HG02852 (cell line): ENCODE data around the gene FBXO45.
A peak's percentile ranks its signal among the peaks of the same experiment; 100 is the strongest.
"Not testable (repeated sequence)": the region's sequence is repeated elsewhere in the genome, so short reads cannot be mapped to it uniquely, and the experiment has no call there.

Experiments
- ATAC-seq: cut with Tn5 transposase; IDR thresholded peaks from one replicate; pipeline ENCODE4 v1.9.1; 2021; ENCODE audit warnings: mild to moderate bottlenecking, moderate library complexity; ENCODE audit not compliant: unreplicated experiment

FBXO45 gene

DNA sequence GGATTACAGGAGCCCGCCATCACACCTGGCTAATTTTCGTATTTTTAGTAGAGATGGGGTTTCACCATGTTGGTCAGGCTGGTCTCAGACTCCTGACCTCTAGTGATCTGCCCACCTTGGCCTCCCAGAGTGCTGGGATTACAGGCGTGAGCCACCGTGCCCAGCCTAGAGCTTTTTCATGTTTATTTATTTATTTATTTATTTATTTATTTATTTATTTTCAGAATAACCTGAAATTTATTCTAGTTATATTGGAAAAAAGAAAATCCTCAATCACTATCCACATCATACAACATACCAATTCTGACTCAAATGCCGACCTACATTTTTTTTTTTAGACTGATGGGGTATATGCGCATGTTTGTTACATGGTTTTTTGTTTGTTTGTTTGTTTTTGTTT is 46.8 kb downstream of the FBXO45 start:
- not testable (repeated sequence) for ATAC-seq

GRCh38 chr3:196617256-196617655 is 48.8 kb downstream of the FBXO45 start:
- ATAC-seq, result no peak

DNA sequence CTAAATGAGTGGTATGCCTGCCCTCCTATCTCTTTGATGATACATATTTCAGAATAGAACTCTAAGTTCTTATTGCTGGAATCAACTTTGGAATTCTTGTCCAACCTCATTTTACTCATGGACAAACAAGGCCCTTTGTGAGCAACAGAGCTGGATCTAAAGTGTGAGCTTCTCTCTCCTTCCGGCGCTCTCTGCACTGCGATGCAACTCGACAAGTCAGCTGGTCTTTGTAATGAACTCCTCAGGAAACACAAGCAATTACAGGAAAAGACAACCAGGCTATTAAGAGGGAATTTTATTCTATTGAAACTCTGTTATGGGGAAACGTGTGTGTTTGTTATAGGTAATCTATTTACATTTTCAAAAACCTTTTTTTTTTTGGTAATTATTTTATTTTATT is 50.8 kb downstream of the FBXO45 start:
- ATAC-seq, result no peak

DNA sequence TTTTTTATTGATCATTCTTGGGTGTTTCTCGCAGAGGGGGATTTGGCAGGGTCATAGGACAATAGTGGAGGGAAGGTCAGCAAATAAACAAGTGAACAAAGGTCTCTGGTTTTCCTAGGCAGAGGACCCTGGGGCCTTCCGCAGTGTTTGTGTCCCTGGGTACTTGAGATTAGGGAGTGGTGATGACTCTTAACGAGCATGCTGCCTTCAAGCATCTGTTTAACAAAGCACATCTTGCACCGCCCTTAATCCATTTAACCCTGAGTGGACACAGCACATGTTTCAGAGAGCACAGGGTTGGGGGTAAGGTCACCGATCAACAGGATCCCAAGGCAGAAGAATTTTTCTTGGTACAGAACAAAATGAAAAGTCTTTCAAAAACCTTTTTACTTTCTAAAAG is 51.2 kb downstream of the FBXO45 start:
- not testable (repeated sequence) for ATAC-seq

DNA sequence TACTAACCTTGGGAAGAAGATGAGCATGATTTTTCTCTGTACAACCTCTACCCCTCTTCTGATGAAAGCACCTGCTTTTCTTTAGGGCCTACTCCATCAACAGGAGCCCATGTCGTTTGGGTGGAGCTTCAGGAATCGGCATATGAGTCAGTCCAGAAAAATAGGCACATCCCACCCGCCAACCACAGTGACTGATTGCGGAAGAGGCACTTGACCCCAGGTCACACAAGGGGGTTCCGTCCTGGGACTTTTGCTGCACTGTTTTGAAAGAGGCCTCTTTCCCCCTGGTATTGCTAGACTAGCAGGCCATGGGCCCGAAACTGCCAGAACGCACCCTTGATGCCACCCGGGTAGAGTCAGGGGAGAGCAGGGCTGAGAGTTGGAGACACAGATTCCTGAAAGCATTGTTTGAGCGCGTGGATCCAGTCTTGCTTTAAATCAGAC is 51.7 kb downstream of the FBXO45 start:
- no peak for ATAC-seq

DNA sequence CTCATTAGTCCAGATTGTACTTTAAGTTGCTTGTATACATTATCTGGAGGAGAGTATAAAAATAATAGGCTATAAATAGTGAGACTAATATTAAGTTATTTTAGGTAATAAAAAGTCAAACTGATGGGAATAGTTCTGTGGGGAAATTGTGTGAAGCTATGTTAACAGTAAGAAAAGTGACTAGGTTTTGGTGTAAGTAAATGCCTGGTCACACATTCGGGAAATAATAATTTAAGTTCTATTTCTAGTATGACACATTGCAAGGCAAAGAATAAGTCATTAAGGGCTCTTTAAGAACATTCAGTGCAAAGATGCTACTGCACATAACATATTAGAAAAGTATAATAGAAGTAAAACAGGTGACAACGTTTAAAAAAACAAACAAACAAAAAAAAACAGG is 52.2 kb downstream of the FBXO45 start:
- no peak for ATAC-seq

GRCh38 chr3:196621611-196622010 is 53.2 kb downstream of the FBXO45 start:
- ATAC-seq, result no peak

DNA sequence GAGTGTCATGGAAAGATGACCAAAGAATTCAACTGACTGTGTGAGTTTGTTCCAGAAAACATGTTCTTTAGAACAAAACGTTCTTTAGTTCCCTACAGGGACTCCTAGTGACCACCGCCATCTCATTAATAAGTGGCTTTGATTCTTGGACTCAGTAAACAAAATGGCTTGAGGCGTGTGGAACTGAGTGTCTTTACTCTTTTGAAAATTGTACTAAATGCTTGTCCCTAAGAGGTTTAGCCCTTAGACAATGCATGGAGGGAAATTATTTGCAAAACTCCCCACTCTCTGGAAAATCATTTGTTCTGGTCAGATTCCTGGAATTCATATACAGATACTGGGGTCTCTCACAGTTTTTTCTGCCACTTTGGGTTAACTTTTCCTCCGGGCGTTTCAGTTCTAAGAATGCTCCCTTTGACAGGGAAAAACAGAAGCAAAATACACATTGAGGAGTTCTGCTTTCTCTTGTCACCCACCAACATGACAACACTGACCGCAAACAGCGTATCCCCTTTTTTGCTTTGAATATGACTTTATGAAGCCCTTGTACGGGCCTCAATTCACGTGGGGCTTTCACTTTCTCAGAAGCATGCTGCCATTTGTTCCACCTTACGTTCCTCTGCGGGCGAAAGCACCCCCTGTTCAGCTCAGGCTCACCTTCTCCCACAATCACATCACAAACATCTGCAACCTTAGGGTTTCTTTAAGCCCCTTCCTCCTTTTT is 55.8 kb downstream of the FBXO45 start:
- ATAC-seq, result peak; percentile 65

DNA sequence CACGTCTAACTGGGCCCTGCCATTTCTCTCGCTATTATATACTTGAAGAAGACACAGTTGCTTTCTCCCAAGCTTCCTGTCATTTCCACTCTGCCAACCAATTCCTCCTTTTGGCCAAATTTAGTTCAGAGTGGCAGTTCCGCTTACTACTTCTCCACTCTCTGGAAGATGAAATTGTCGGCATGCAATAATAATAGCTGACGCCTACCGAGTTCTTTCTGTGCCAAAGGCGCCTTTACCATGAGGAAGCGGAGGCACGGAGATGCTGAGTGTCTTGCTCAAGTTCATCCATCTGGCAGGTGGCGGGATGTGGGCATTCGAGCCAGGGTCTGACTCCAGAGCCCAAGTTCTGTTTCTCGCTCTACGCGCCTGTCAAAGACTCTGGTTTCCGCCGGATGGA is 56.4 kb downstream of the FBXO45 start:
- ATAC-seq, result no peak

- ATAC-seq, result no peak
Observed at GRCh38 chr3:196625331-196625730, 56.9 kb downstream of the FBXO45 start.

- no peak for ATAC-seq
Observed at GRCh38 chr3:196627918-196628231, 59.4 kb downstream of the FBXO45 start.

DNA sequence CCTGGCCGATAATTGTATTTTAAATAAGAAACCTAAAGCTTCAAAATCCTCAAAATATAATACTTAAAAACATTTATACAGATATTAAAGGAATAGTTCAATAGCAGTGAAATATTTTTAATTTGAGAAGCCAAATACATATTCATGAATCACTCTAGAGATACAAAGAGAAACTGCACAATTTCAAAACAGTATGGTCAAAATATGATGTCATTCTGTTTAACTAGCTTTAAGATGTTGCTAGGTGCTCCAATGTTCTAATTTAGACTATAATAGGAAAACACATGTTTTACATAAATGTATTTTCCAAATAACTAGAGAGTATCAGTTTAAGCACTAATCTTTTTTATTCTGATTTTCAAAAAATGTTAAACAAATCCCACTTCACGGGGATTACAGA is 60.8 kb downstream of the FBXO45 start:
- no peak for ATAC-seq

DNA sequence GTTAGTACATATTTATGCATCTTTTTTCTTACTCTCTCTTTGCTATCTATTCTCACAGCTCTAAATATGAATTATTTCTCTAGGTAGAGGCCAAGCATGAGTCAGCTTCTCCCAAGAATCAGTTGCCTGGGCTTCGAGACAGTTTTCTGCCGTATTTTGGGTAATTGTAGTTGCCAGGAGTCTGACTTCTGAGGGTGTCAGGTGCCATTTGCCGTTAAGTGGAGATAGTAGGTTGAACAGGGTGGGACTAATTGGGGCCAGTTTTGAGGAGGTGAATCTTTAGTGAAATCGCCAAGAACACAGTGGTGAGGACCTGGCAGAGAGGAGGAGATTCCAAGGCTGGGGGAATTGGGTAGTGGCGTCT is 63.2 kb downstream of the FBXO45 start:
- ATAC-seq, result no peak

GRCh38 chr3:196632046-196632751 is 63.7 kb downstream of the FBXO45 start:
- peak; percentile 77 for ATAC-seq

GRCh38 chr3:196633555-196634151 is 65.2 kb downstream of the FBXO45 start:
- ATAC-seq, result no peak

GRCh38 chr3:196634224-196634623 is 65.8 kb downstream of the FBXO45 start:
- ATAC-seq, result no peak

DNA sequence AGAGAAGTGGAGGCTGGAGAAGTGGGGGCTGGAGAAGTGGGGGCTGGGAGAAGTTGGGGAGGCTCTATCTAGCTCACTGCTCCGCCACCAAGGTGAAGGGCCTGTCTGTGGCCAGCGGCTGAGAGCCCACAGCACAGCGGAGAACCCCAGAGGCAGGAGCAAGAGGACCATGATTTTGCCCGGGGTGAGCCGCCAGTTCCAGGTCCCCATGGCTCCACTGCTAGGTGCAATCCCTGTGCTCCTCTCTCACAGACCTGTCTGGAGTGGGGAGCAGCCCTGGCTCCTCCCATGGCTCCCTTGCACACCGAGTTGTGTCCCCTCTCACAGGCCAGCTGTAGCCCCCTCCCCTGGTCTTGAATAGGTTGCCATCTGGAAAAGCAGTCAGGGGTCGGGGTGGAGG is 66.4 kb downstream of the FBXO45 start:
- no peak for ATAC-seq

GRCh38 chr3:196636369-196637349 is 68.2 kb downstream of the FBXO45 start:
- no peak for ATAC-seq

DNA sequence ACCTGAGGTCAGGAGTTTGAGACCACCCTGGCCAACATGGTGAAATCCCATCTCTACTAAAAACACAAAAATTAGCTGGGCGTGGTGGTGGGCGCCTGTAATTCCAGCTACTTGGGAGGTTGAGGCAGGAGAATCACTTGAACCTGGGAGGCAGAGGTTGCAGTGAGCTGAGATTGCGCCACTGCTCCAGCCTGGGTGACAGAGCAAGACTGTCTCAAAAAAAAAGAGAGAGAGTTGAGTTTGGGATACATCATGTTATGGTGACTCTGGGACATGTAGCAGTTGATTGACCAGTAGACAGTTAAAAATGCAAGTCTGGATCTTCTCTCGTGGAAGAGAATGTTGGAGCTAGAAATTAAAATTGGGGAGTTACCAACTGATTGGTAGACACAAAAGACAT is 69.5 kb downstream of the FBXO45 start:
- ATAC-seq, result not testable (repeated sequence)
